Suprapubic skin (tissue), 4 donors: ENCODE measurements around the gene FIGNL1. TPM values are rescaled to one million over a fixed set of nuclear protein-coding genes. Genes with fewer than 3 reads are reported as not detected.

ENCODE experiments used
- DNase-seq, 2 donors: peaks; one replicate each; pipeline ENCODE4 v3.0.0-alpha.2; 2019; ENCODE audit warnings: low spot score in 2 of 2
- H3K27ac ChIP-seq: fragments of 200-600 bp; sonication (generic); one replicate; pipeline ENCODE4 v1.5.1; 2019
- H3K27me3 ChIP-seq: fragments of 200-600 bp; sonication (generic); one replicate; pipeline ENCODE4 v1.5.1; 2019
- H3K36me3 ChIP-seq: fragments of 200-600 bp; sonication (generic); one replicate; pipeline ENCODE4 v1.5.1; 2019
- H3K4me1 ChIP-seq: fragments of 200-600 bp; sonication (generic); one replicate; pipeline ENCODE4 v1.5.1; 2019
- H3K4me3 ChIP-seq: fragments of 200-600 bp; sonication (generic); one replicate; pipeline ENCODE4 v1.5.1; 2019; ENCODE audit warnings: mild to moderate bottlenecking
- H3K9me3 ChIP-seq: fragments of 200-600 bp; sonication (generic); one replicate; pipeline ENCODE4 v1.5.1; 2019
- CTCF ChIP-seq, 2 donors: fragments of 200-600 bp in 1 of 2; fragments of 450-650 bp in 1 of 2; sonication (generic) in 1 of 2; IDR thresholded peaks; one replicate each; pipeline ENCODE4 v1.5.1; 2016 to 2019; ENCODE audit warnings: antibody characterized with exemption in 2 of 2, mild to moderate bottlenecking in 1 of 2, moderate library complexity in 1 of 2
- EP300 ChIP-seq: sonication (generic); formaldehyde crosslinking; IDR thresholded peaks from one replicate; pipeline ENCODE4 v1.6.1; 2017; ENCODE audit warnings: antibody characterized with exemption
- POLR2A ChIP-seq, 2 donors: fragments of 450-650 bp; IDR thresholded peaks; one replicate each; pipeline ENCODE4 v1.6.1; 2017; ENCODE audit warnings: antibody characterized with exemption in 2 of 2, mild to moderate bottlenecking in 2 of 2, moderate library complexity in 2 of 2
- POLR2AphosphoS5 ChIP-seq, 3 donors: sonication (generic); formaldehyde crosslinking; IDR thresholded peaks; one replicate each; pipeline ENCODE4 v1.6.1; 2017; ENCODE audit warnings: antibody characterized with exemption in 3 of 3
- WGBS: methylation state at CpG from one replicate; pipeline ENCODE4 v1.1.5; 2018; 5-methylcytosine and 5-hydroxymethylcytosine counted together
- total RNA-seq, 4 donors: library from RNA; depleted of rRNA; stranded (reverse); fragments of >200 nt; gene quantifications; one replicate each; pipeline ENCODE4 v1.1.0, GENCODE V29; 2016

FIGNL1 gene
- total RNA-seq, 4 donors from 2014 or later, result 8.1 to 22.1 (median 16.4) TPM

GRCh38 chr7:50415844-50416364 is 34.2 kb downstream of the FIGNL1 start:
- H3K27me3 ChIP-seq, result no peaks in the 10 kb centered on the region
- no peak for DNase-seq
- no peak overlapping the region for H3K27ac ChIP-seq
- 81% methylated on average over 6 of the region's 6 CpGs for whole genome bisulfite sequencing
- no peak for TF ChIP-seq CTCF (IDR thresholded peaks at IDR 0.05)
- TF ChIP-seq EP300, result no peak
- no peak for TF ChIP-seq POLR2AphosphoS5 (IDR thresholded peaks at IDR 0.05)
- no peak for TF ChIP-seq POLR2A (IDR thresholded peaks at IDR 0.05)
- H3K9me3 ChIP-seq, result no peaks in the 10 kb centered on the region
- no peaks in the 10 kb centered on the region for H3K36me3 ChIP-seq
- no peak overlapping the region for H3K4me3 ChIP-seq
- H3K4me1 ChIP-seq, result peaks cover 6% of the 10 kb centered on the region

- TF ChIP-seq POLR2A (IDR thresholded peaks at IDR 0.05), result no peak
- no peak for TF ChIP-seq EP300
- TF ChIP-seq POLR2AphosphoS5 (IDR thresholded peaks at IDR 0.05), result no peak
- no peak for TF ChIP-seq CTCF (IDR thresholded peaks at IDR 0.05)
- WGBS, result 91% methylated on average over 7 of the region's 7 CpGs
These were observed 36.6 kb downstream of the FIGNL1 start for GRCh38 chr7:50413561-50413960.

GRCh38 chr7:50412973-50413372 is 37.2 kb downstream of the FIGNL1 start:
- H3K36me3 ChIP-seq, result no peaks in the 10 kb centered on the region
- H3K4me3 ChIP-seq, result no peak overlapping the region
- 67% methylated on average over 4 of the region's 4 CpGs for WGBS
- no peak for TF ChIP-seq POLR2AphosphoS5 (IDR thresholded peaks at IDR 0.05)
- no peak for TF ChIP-seq CTCF (IDR thresholded peaks at IDR 0.05)
- TF ChIP-seq POLR2A (IDR thresholded peaks at IDR 0.05), result no peak
- no peak for TF ChIP-seq EP300
- no peak for DNase-seq
- H3K9me3 ChIP-seq, result no peaks in the 10 kb centered on the region
- no peak overlapping the region for H3K27ac ChIP-seq
- H3K4me1 ChIP-seq, result peaks cover 6% of the 10 kb centered on the region
- H3K27me3 ChIP-seq, result no peaks in the 10 kb centered on the region

More at GRCh38 chr7:50413561-50413960, 36.6 kb downstream of the FIGNL1 start:
- no peaks in the 10 kb centered on the region for H3K9me3 ChIP-seq
- no peak overlapping the region for H3K27ac ChIP-seq
- H3K4me1 ChIP-seq, result peaks cover 6% of the 10 kb centered on the region
- no peaks in the 10 kb centered on the region for H3K27me3 ChIP-seq
- H3K36me3 ChIP-seq, result no peaks in the 10 kb centered on the region
- DNase-seq, result no peak
- H3K4me3 ChIP-seq, result no peak overlapping the region

- Histone ChIP-seq H3K4me3 (no peak overlapping the region), H3K27ac (no peak overlapping the region), H3K27me3 (peaks cover 4% of the 10 kb centered on the region), H3K4me1 (peaks cover 2% of the 10 kb centered on the region), H3K9me3 (no peaks in the 10 kb centered on the region), H3K36me3 (no peaks in the 10 kb centered on the region)
- TF ChIP-seq POLR2A (IDR thresholded peaks at IDR 0.05) (no peak), CTCF (IDR thresholded peaks at IDR 0.05) (no peak), POLR2AphosphoS5 (IDR thresholded peaks at IDR 0.05) (no peak), EP300 (no peak)
- DNase-seq, result no peak
- 93% methylated on average over 6 of the region's 6 CpGs for WGBS
These were observed 38.8 kb downstream of the FIGNL1 start for GRCh38 chr7:50411332-50411731.

GRCh38 chr7:50409856-50410745 is 40.0 kb downstream of the FIGNL1 start:
- H3K27ac ChIP-seq, result no peak overlapping the region

More at GRCh38 chr7:50409856-50410745, 40.0 kb downstream of the FIGNL1 start:
- TF ChIP-seq CTCF (IDR thresholded peaks at IDR 0.05), result no peak
- no peak for TF ChIP-seq POLR2AphosphoS5 (IDR thresholded peaks at IDR 0.05)
- no peak for TF ChIP-seq POLR2A (IDR thresholded peaks at IDR 0.05)
- TF ChIP-seq EP300, result no peak
- no peaks in the 10 kb centered on the region for H3K36me3 ChIP-seq
- H3K9me3 ChIP-seq, result no peaks in the 10 kb centered on the region
- peaks cover 4% of the 10 kb centered on the region for H3K27me3 ChIP-seq
- H3K4me1 ChIP-seq, result no peaks in the 10 kb centered on the region
- 82% methylated on average over 15 of the region's 17 CpGs for WGBS
- no peak overlapping the region for H3K4me3 ChIP-seq
- no peak for DNase-seq
